B cell (primary cell): ENCODE data around the gene RNF215. TPM values are rescaled to one million over a fixed set of nuclear protein-coding genes. Genes with fewer than 3 reads are reported as not detected.

Experiments
- ATAC-seq: fragments of 200-7000 bp; cut with Tn5 transposase; one replicate; pipeline ENCODE4 v1.10.0; 2021; ENCODE audit warnings: low read depth, mild to moderate bottlenecking, moderate number of reproducible peaks, moderate library complexity
- CTCF ChIA-PET: fragments of 350-600 bp; sonication (Branson Sonifier 250); formaldehyde crosslinking; loops from one replicate; lab custom pipeline; 2021; ENCODE audit warnings: antibody characterized with exemption, inconsistent platforms; lab: Charles Lee
- POLR2A ChIA-PET: fragments of 350-600 bp; sonication (Branson Sonifier 250); formaldehyde crosslinking; loops from one replicate; lab custom pipeline; 2021; ENCODE audit warnings: antibody characterized with exemption; lab: Charles Lee
- DNase-seq: peaks from one replicate; pipeline ENCODE4 v3.0.0; 2013
- H2AFZ ChIP-seq: 2 replicates; pipeline ENCODE4 v1.6.1; 2012; ENCODE audit warnings: mild to moderate bottlenecking, low read depth, low read length; ENCODE audit not compliant: insufficient read depth, poor library complexity, severe bottlenecking
- H3K27ac ChIP-seq, 2 donors: 1 replicate in 1 of 2; 2 replicates in 1 of 2; pipeline ENCODE4 v1.5.1; 2012 to 2013; ENCODE audit warnings: low read length in 2 of 2, mild to moderate bottlenecking in 2 of 2, moderate library complexity in 1 of 2
- H3K27me3 ChIP-seq, 4 experiments: fragments of 200-600 bp in 1 of 4; sonication (generic) in 1 of 4; replicated peaks in 1 of 4; 1 replicate in 2 of 4; 2 replicates in 2 of 4; pipeline versions ENCODE4 v1.6.1 to v1.7.0; 2013 to 2016; ENCODE audit warnings: low read length in 3 of 4, mild to moderate bottlenecking in 2 of 4, mixed read lengths in 1 of 4, moderate library complexity in 1 of 4; ENCODE audit not compliant: insufficient read depth in 4 of 4, control insufficient read depth in 3 of 4; ENCODE audit errors: control extremely low read depth in 1 of 4
- H3K36me3 ChIP-seq, 2 experiments: replicated peaks in 1 of 2; 1 replicate in 1 of 2; 2 replicates in 1 of 2; pipeline versions ENCODE4 v1.6.1 to v1.7.1; 2013; ENCODE audit warnings: low read length in 1 of 2; ENCODE audit not compliant: insufficient read depth in 2 of 2, control insufficient read depth in 1 of 2; ENCODE audit errors: control extremely low read depth in 1 of 2, extremely low read depth in 1 of 2
- H3K4me1 ChIP-seq, 2 donors: fragments of 200-600 bp in 1 of 2; sonication (generic) in 1 of 2; 1 replicate in 1 of 2; 2 replicates in 1 of 2; pipeline versions ENCODE4 v1.5.1 to v1.6.1; 2013 to 2017; ENCODE audit warnings: low read length in 2 of 2; ENCODE audit not compliant: control insufficient read depth in 2 of 2, insufficient read depth in 2 of 2
- H3K4me2 ChIP-seq: replicated peaks from 2 replicates; pipeline ENCODE3; 2012; ENCODE audit warnings: mild to moderate bottlenecking, low read depth, low read length; ENCODE audit not compliant: poor library complexity, severe bottlenecking
- H3K4me3 ChIP-seq, 5 experiments: fragments of 200-600 bp in 1 of 5; sonication (generic) in 1 of 5; 1 replicate in 3 of 5; 2 replicates in 2 of 5; pipeline versions ENCODE4 v1.5.1 to v1.7.0; 2011 to 2016; ENCODE audit warnings: low read length in 4 of 5, mild to moderate bottlenecking in 4 of 5, low read depth in 2 of 5, control low read depth in 1 of 5, moderate library complexity in 1 of 5; ENCODE audit not compliant: insufficient read depth in 1 of 5; ENCODE audit errors: control extremely low read depth in 1 of 5, extremely low read depth in 1 of 5
- H3K79me2 ChIP-seq: fragments of 200-600 bp; sonication (generic); one replicate; pipeline ENCODE4 v1.6.0; 2016; ENCODE audit warnings: low read length; ENCODE audit not compliant: control insufficient read depth, insufficient read depth
- H3K9ac ChIP-seq: fragments of 200-600 bp; sonication (generic); 2 replicates; pipeline ENCODE4 v1.6.1; 2017; ENCODE audit warnings: mild to moderate bottlenecking, low read length, moderate library complexity
- H3K9me3 ChIP-seq, 3 donors: one replicate each; pipeline versions ENCODE4 v1.6.1 to v1.7.1; 2013; ENCODE audit warnings: low read length in 2 of 3; ENCODE audit not compliant: control insufficient read depth in 2 of 3, insufficient read depth in 1 of 3; ENCODE audit errors: control extremely low read depth in 1 of 3
- H4K20me1 ChIP-seq: 2 replicates; pipeline ENCODE4 v1.6.0; 2012; ENCODE audit warnings: mild to moderate bottlenecking, low read length; ENCODE audit not compliant: insufficient read depth, control insufficient read depth, poor library complexity, severe bottlenecking
- H3K27ac Mint-ChIP-seq: one replicate; pipeline ENCODE4 v1.8.0; 2021; ENCODE audit warnings: mixed read lengths
- H3K27me3 Mint-ChIP-seq: one replicate; pipeline ENCODE4 v1.8.0; 2021; ENCODE audit warnings: mixed read lengths
- H3K4me1 Mint-ChIP-seq: one replicate; pipeline ENCODE4 v1.8.0; 2021; ENCODE audit warnings: mixed read lengths
- H3K4me3 Mint-ChIP-seq: one replicate; pipeline ENCODE4 v1.8.0; 2021; ENCODE audit warnings: mixed read lengths
- H3K9me3 Mint-ChIP-seq: one replicate; pipeline ENCODE4 v1.8.0; 2022; ENCODE audit warnings: mixed read lengths; ENCODE audit not compliant: insufficient read depth
- CTCF ChIP-seq: fragments of 200-600 bp; IDR thresholded peaks from one replicate; pipeline ENCODE4 v1.8.0; 2022; ENCODE audit warnings: antibody characterized with exemption, mild to moderate bottlenecking
- EZH2 ChIP-seq: IDR thresholded peaks from 2 replicates; pipeline ENCODE4 v1.6.1; 2012; ENCODE audit warnings: borderline replicate concordance, low read depth, mild to moderate bottlenecking, moderate library complexity, low read length; ENCODE audit not compliant: insufficient read depth, poor library complexity, severe bottlenecking
- WGBS: methylation state at CpG from one replicate; pipeline ENCODE4 v1.1.5; 2013; ENCODE audit warnings: missing lambda C conversion rate; ENCODE audit not compliant: insufficient coverage; 5-methylcytosine and 5-hydroxymethylcytosine counted together
- intact Hi-C: fragments of 100-400 bp; cut with micrococcal nuclease; formaldehyde crosslinking; loops from one replicate; pipeline ENCODE4 v1.10.0; 2022
- polyA plus RNA-seq: library from polyadenylated mRNA; depleted of rRNA; stranded (reverse); fragments of >200 nt; gene quantifications from 2 replicates; pipeline ENCODE4 v1.2.3, GENCODE V29; 2012
- total RNA-seq, 2 donors: library from RNA; stranded (reverse); fragments of 120-200 nt in 1 of 2; gene quantifications; 1 replicate in 1 of 2; 2 replicates in 1 of 2; pipeline versions ENCODE4 v1.2.3 to v1.2.4, GENCODE V29; 2013 to 2022

The RNF215 gene
- total and polyA plus RNA-seq, 2 donors (not counting 1 experiment from before 2014, with no cell fraction given): 8.8 to 18.6 TPM

- Histone ChIP-seq H3K27ac (no peak overlapping the region), H3K9me3 (peaks cover 0 to 8% (median 0%) of the 10 kb centered on the region in 3 donors), H3K27me3 (peaks cover 0 to 40% (median 26%) of the 10 kb centered on the region in 4 experiments), H3K4me2 (peak overlapping the region; percentile 86), H3K4me3 (peak overlapping the region in 1 of 5 experiments; percentile 51), H2AFZ (no peak overlapping the region), H3K4me1 (peaks cover 21 to 24% of the 10 kb centered on the region in 2 donors), H4K20me1 (no peaks in the 10 kb centered on the region), H3K9ac (peak overlapping the region; percentile 62), H3K36me3 (no peaks in the 10 kb centered on the region), H3K79me2 (no peaks in the 10 kb centered on the region)
- peaks cover 43% of the 10 kb centered on the region for H3K27me3 Mint-ChIP-seq
- intact Hi-C loops: loop anchor here (10.0 kb wide), 1 partner anchor 197 kb away; the partner anchor contains the start of gene PES1
- peak overlapping the region; percentile 82 for H3K4me3 Mint-ChIP-seq
- ATAC-seq: no peak
- DNase-seq: no peak
- TF ChIP-seq CTCF: no peak
- TF ChIP-seq EZH2: no peak
- ChIA-PET POLR2A (interaction anchor here (1.0 kb wide), 1 partner anchor 10 kb away, joined by 3 read pairs; no protein-coding TSS in a partner anchor), CTCF (interaction anchor here (1.3 to 19.9 kb wide), 2 partner anchors 26 to 109 kb away, joined by 4 to 510 read pairs; partner anchors contain the start of gene CASTOR1)
- H3K9me3 Mint-ChIP-seq: no peaks in the 10 kb centered on the region
- H3K27ac Mint-ChIP-seq: no peak overlapping the region
- H3K4me1 Mint-ChIP-seq: peaks cover 17% of the 10 kb centered on the region
- WGBS: 63% methylated on average over 3 of the region's 11 CpGs
Measured at GRCh38 chr22:30397656-30398635, 10.7 kb upstream of the RNF215 start.
